ENCODE results near the gene TMC6. TPM values are rescaled to one million over a fixed set of nuclear protein-coding genes. Genes with fewer than 3 reads are reported as not detected.
A peak's percentile ranks its signal among the peaks of the same experiment; 100 is the strongest.

Gene TMC6
- total RNA-seq, 1 donor from 2014 or later = 61.7 TPM

DNA sequence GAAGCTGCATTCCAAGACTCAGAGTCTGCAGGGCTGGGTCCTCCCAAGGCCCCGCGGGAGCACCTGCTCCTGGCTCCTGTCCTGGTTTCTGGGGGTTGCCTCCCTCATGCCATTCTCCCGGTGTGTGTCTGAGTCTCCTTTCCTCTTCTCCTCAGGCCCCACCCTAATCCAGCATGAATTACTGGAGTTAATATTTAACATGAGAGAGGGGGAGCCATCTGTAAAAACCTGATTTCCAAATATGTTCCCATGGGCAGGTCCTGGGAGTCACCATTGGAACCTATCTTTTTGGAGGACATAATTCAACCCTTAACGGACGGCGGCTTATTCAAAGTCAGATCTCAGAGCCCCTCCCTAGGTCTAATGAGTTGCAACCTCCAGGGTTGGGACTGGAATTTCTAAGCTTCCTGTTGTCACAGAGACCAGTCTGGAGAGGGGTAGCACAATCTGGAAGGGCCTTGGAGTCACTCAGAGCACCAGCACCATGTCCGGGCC lies 23.0 kb upstream of the TMC6 start:
- Mint-ChIP-seq H3K4me1 (ENCODE audit: low read depth, unreplicated experiment) (peaks cover 11% of the 10 kb centered on the region), H3K36me3 (ENCODE audit: low read depth, unreplicated experiment) (no peaks in the 10 kb centered on the region), H3K9me3 (ENCODE audit: unreplicated experiment) (no peaks in the 10 kb centered on the region), H3K27me3 (ENCODE audit: low read depth, unreplicated experiment) (peaks cover 3% of the 10 kb centered on the region), H3K27ac (ENCODE audit: unreplicated experiment) (peak overlapping the region; percentile 89), H3K4me3 (ENCODE audit: unreplicated experiment) (peak overlapping the region; percentile 14)
- Histone ChIP-seq H3K79me2 (ENCODE audit: insufficient read depth, low read length) (no peaks in the 10 kb centered on the region), H3K27me3 (ENCODE audit: insufficient read depth, low read length) (no peaks in the 10 kb centered on the region), H3K27ac (ENCODE audit: low read depth, low read length) (no peak overlapping the region), H3K4me2 (ENCODE audit: low read length) (no peak overlapping the region), H3K36me3 (ENCODE audit: insufficient read depth, low read length) (no peaks in the 10 kb centered on the region), H3K9me3 (ENCODE audit: insufficient read depth, low read depth, low read length) (no peaks in the 10 kb centered on the region), H3K9ac (ENCODE audit: low read length) (no peak overlapping the region), H4K20me1 (ENCODE audit: insufficient read depth, low read length) (no peaks in the 10 kb centered on the region), H3K4me1 (ENCODE audit: insufficient read depth, low read length) (no peaks in the 10 kb centered on the region), H2AFZ (ENCODE audit: low read depth, low read length) (no peak overlapping the region), H3K4me3 (ENCODE audit: insufficient read depth, low read depth, low read length) (no peak overlapping the region)
- DNase-seq (ENCODE audit: low read depth) = no peak
- no peak for TF ChIP-seq EZH2 (IDR thresholded peaks at IDR 0.05; ENCODE audit: insufficient read depth, low read length)
- TF ChIP-seq, protein P1, sequence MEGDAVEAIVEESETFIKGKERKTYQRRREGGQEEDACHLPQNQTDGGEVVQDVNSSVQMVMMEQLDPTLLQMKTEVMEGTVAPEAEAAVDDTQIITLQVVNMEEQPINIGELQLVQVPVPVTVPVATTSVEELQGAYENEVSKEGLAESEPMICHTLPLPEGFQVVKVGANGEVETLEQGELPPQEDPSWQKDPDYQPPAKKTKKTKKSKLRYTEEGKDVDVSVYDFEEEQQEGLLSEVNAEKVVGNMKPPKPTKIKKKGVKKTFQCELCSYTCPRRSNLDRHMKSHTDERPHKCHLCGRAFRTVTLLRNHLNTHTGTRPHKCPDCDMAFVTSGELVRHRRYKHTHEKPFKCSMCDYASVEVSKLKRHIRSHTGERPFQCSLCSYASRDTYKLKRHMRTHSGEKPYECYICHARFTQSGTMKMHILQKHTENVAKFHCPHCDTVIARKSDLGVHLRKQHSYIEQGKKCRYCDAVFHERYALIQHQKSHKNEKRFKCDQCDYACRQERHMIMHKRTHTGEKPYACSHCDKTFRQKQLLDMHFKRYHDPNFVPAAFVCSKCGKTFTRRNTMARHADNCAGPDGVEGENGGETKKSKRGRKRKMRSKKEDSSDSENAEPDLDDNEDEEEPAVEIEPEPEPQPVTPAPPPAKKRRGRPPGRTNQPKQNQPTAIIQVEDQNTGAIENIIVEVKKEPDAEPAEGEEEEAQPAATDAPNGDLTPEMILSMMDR (IDR thresholded peaks at IDR 0.05; ENCODE audit: insufficient read depth, low read depth, low read length) = no peak
- no peak for FAIRE-seq

DNA sequence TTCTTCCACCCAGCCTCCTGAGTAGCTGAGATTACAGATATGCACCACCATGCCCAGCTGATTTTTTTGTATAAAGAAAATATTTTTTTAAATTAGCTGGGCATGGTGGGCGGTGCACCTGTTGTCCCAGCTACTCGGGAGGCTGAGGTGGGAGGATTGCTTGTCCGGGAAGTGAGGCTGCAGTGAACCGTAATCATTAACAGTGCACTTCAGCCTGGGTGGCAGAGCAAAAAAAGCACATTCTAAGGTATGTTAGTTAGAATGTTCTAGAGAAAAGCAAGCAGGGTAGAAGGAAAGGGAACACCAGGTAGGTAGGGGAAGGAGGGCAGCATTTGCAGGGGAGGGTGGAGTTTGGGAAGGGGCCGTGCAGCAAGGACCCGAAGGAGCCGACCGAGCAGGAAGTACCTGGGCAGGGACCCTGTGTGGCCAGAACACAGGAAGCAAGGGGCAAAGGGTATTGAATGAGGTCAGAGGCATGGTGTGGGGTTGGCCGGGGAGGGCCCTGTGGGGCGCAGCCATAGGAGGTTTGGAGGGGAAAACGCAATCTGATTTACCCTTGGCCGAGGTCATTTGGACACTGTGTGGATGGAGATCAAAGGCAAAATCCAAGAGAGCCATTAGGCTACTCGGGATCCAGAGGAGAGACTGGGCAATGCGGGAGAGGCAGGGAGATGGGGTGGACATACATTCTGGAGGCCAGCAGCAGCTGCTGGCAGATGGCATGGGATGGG lies 19.9 kb upstream of the TMC6 start:
- no peaks in the 10 kb centered on the region for H3K27me3 ChIP-seq (ENCODE audit: insufficient read depth, low read length)
- H3K36me3 ChIP-seq (ENCODE audit: insufficient read depth, low read length) = no peaks in the 10 kb centered on the region
- H3K27me3 Mint-ChIP-seq (ENCODE audit: low read depth, unreplicated experiment) = peaks cover 3% of the 10 kb centered on the region
- no peak overlapping the region for H3K4me3 Mint-ChIP-seq (ENCODE audit: unreplicated experiment)
- no peak for FAIRE-seq
- H3K4me2 ChIP-seq (ENCODE audit: low read length) = no peak overlapping the region
- H4K20me1 ChIP-seq (ENCODE audit: insufficient read depth, low read length) = no peaks in the 10 kb centered on the region
- no peak overlapping the region for H2AFZ ChIP-seq (ENCODE audit: low read depth, low read length)
- peaks cover 17% of the 10 kb centered on the region for H3K4me1 Mint-ChIP-seq (ENCODE audit: low read depth, unreplicated experiment)
- no peaks in the 10 kb centered on the region for H3K9me3 Mint-ChIP-seq (ENCODE audit: unreplicated experiment)
- H3K27ac Mint-ChIP-seq (ENCODE audit: unreplicated experiment) = no peak overlapping the region
- H3K79me2 ChIP-seq (ENCODE audit: insufficient read depth, low read length) = no peaks in the 10 kb centered on the region
- no peaks in the 10 kb centered on the region for H3K36me3 Mint-ChIP-seq (ENCODE audit: low read depth, unreplicated experiment)
- DNase-seq (ENCODE audit: low read depth) = no peak
- H3K9me3 ChIP-seq (ENCODE audit: insufficient read depth, low read depth, low read length) = no peaks in the 10 kb centered on the region
- H3K27ac ChIP-seq (ENCODE audit: low read depth, low read length) = no peak overlapping the region
- no peaks in the 10 kb centered on the region for H3K4me1 ChIP-seq (ENCODE audit: insufficient read depth, low read length)
- H3K4me3 ChIP-seq (ENCODE audit: insufficient read depth, low read depth, low read length) = no peak overlapping the region
- no peak for TF ChIP-seq EZH2 (IDR thresholded peaks at IDR 0.05; ENCODE audit: insufficient read depth, low read length)
- no peak overlapping the region for H3K9ac ChIP-seq (ENCODE audit: low read length)

DNA sequence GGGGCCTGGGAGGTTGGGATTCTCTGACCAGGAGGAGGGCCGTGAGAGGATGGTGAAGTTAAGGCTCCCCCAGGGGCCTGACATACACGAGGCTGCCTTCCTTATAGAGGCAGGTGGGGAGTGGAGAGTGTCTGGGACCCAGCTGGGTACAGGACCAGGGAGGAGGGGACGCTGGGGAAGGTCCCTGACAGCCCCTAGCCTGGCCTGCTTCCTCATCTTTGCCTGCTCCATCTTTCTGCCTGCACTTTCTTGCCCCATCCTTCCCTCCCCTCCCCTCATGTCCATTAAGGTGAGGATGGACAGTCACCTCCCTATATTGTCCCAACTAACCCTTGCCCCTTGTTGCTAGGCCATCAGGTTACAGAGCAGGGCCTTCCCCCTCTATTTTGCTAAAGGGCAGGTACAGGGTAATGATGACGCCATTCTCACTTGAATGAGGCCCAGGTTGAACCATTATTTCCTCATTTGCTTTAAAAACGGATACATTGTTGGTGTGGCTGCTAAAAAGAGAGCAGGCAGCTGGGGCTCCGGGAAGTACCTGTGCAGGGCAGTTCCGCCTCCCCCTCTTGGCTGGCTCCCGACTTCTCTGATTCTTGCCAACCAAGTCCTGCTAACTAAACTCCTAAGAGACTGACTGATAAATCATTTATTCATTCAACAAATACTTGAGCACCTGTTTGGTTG lies 18.9 kb upstream of the TMC6 start:
- no peaks in the 10 kb centered on the region for H3K79me2 ChIP-seq (ENCODE audit: insufficient read depth, low read length)
- TF ChIP-seq EZH2 (IDR thresholded peaks at IDR 0.05; ENCODE audit: insufficient read depth, low read length) = no peak
- TF ChIP-seq, protein P1 (IDR thresholded peaks at IDR 0.05; ENCODE audit: insufficient read depth, low read depth, low read length) = no peak
- Mint-ChIP-seq H3K27ac (ENCODE audit: unreplicated experiment) (no peak overlapping the region), H3K4me1 (ENCODE audit: low read depth, unreplicated experiment) (peaks cover 17% of the 10 kb centered on the region), H3K36me3 (ENCODE audit: low read depth, unreplicated experiment) (no peaks in the 10 kb centered on the region), H3K4me3 (ENCODE audit: unreplicated experiment) (no peak overlapping the region), H3K27me3 (ENCODE audit: low read depth, unreplicated experiment) (peaks cover 3% of the 10 kb centered on the region), H3K9me3 (ENCODE audit: unreplicated experiment) (no peaks in the 10 kb centered on the region)
- H3K4me1 ChIP-seq (ENCODE audit: insufficient read depth, low read length) = no peaks in the 10 kb centered on the region
- H3K9ac ChIP-seq (ENCODE audit: low read length) = no peak overlapping the region
- H3K4me3 ChIP-seq (ENCODE audit: insufficient read depth, low read depth, low read length) = no peak overlapping the region
- H2AFZ ChIP-seq (ENCODE audit: low read depth, low read length) = no peak overlapping the region
- H3K27ac ChIP-seq (ENCODE audit: low read depth, low read length) = no peak overlapping the region
- H3K27me3 ChIP-seq (ENCODE audit: insufficient read depth, low read length) = no peaks in the 10 kb centered on the region
- no peaks in the 10 kb centered on the region for H4K20me1 ChIP-seq (ENCODE audit: insufficient read depth, low read length)
- FAIRE-seq (no peak), DNase-seq (ENCODE audit: low read depth) (no peak)
- no peaks in the 10 kb centered on the region for H3K9me3 ChIP-seq (ENCODE audit: insufficient read depth, low read depth, low read length)
- no peak overlapping the region for H3K4me2 ChIP-seq (ENCODE audit: low read length)
- H3K36me3 ChIP-seq (ENCODE audit: insufficient read depth, low read length) = no peaks in the 10 kb centered on the region

Measured in astrocyte (in vitro differentiated cells and primary cell).